Esophagus muscularis mucosa (tissue), 3 donors: ENCODE results near the gene CRELD1.

Experiments used
- CTCF ChIP-seq, 3 experiments: fragments of 200-600 bp in 2 of 3; fragments of 450-650 bp in 1 of 3; sonication (generic) in 2 of 3; IDR thresholded peaks; one replicate each; pipeline ENCODE4 v1.5.1; 2017 to 2019; ENCODE audit warnings: antibody characterized with exemption in 3 of 3, mild to moderate bottlenecking in 2 of 3, moderate library complexity in 1 of 3
- POLR2A ChIP-seq: fragments of 450-650 bp; IDR thresholded peaks from one replicate; pipeline ENCODE4 v1.6.1; 2017; ENCODE audit warnings: antibody characterized with exemption, moderate library complexity, mild to moderate bottlenecking, low read depth
- POLR2AphosphoS5 ChIP-seq, 2 donors: sonication (generic); formaldehyde crosslinking; IDR thresholded peaks; one replicate each; pipeline ENCODE4 v1.6.1; 2017; ENCODE audit warnings: antibody characterized with exemption in 2 of 2

- TF ChIP-seq CTCF (IDR thresholded peaks at IDR 0.05) (no peak), POLR2AphosphoS5 (IDR thresholded peaks at IDR 0.05) (peak; percentile 92 to 96), POLR2A (peak; percentile 53)
Measured at GRCh38 chr3:9916734-9917680, 16.6 kb upstream of the CRELD1 start, which contains the start of gene IL17RC.
